Inflammatory macrophage (primary cell): ENCODE results near the gene DTL.

ENCODE experiments used
- DNase-seq, 2 donors: peaks; one replicate each; pipeline ENCODE4 v3.0.0-alpha.2; 2020 to 2022

Gene DTL

GRCh38 chr1:212129781-212130180, 94.2 kb downstream of the DTL start:
- DNase-seq: no peak

- DNase-seq: no peak
These were observed 96.5 kb downstream of the DTL start for GRCh38 chr1:212132025-212132424.

- no peak for DNase-seq
These were observed 97.8 kb downstream of the DTL start for GRCh38 chr1:212133319-212133718.

- no peak for DNase-seq
These were observed 99.6 kb downstream of the DTL start for GRCh38 chr1:212135166-212135565.

- no peak for DNase-seq
These were observed 102.3 kb downstream of the DTL start for GRCh38 chr1:212137854-212138253.

- DNase-seq: peak in 1 of 2 donors; percentile 8
These were observed 102.9 kb downstream of the DTL start for GRCh38 chr1:212138457-212138856.

- no peak for DNase-seq
These were observed 104.1 kb downstream of the DTL start for GRCh38 chr1:212139526-212140135.

GRCh38 chr1:212141404-212141803, 105.9 kb downstream of the DTL start:
- DNase-seq: no peak

GRCh38 chr1:212142883-212143530, 107.5 kb downstream of the DTL start:
- no peak for DNase-seq

- DNase-seq: no peak
These were observed 112.1 kb downstream of the DTL start for GRCh38 chr1:212147581-212148033.

- no peak for DNase-seq
These were observed 114.0 kb downstream of the DTL start for GRCh38 chr1:212149566-212149965.

GRCh38 chr1:212152308-212152693, 116.8 kb downstream of the DTL start:
- DNase-seq: peak in 1 of 2 donors; percentile 24

- no peak for DNase-seq
These were observed 117.3 kb downstream of the DTL start for GRCh38 chr1:212152869-212153268.

GRCh38 chr1:212153635-212154034, 118.1 kb downstream of the DTL start:
- peak; percentile 21 to 42 for DNase-seq
